Heart left ventricle (tissue), 13 donors: ENCODE measurements around the gene GREM2.

Source experiments
- POLR2A ChIP-seq, 2 donors: fragments of 450-650 bp; IDR thresholded peaks; one replicate each; pipeline ENCODE4 v1.6.1; 2017; ENCODE audit warnings: antibody characterized with exemption in 2 of 2, mild to moderate bottlenecking in 2 of 2, moderate library complexity in 2 of 2
- TF ChIP-seq, protein P1 (sequence below), 12 donors: fragments of 200-600 bp; sonication (generic) in 4 of 12; IDR thresholded peaks; one replicate each; pipeline versions ENCODE4 v1.5.0 to v1.8.0; 2018 to 2022; ENCODE audit warnings: antibody characterized with exemption in 12 of 12, mild to moderate bottlenecking in 5 of 12
- donor health status: ischemic (EF 13 %, LVEDD 7.1; RV severe dilation, severe dysfunction).
- donor health status: DM: no; HTN: yes; CAD: no.
- donor health status: DM: no; HTN: no; CAD: no.
- donor health status: ischemic (EF 25% LVEDD 6.9; RV normal size, moderate dysfunction).
- donor health status: ischemic (EF 25% LVEDD 5.7; RV mildly dilated, moderate dysfunction).
- donor health status: ischemic (EF 35%, LVEDD 5.7; RV mildly dilated, moderate dysfunction).
- donor health status: nonischemic (EF 11% LVEDD 7.7; RV severe dilation, severe dysfunction).
- donor health status: DM: yes; HTN: yes; CAD: no.
- donor health status: PGD.
- donor health status: ischemic (EF 29% LVEDD 5.4; RV normal size, mild dysfunction).
- donor health status: nonischemic (EF 23%, LVEDD 6.1; RV moderate dilation, normal function).

DNA sequence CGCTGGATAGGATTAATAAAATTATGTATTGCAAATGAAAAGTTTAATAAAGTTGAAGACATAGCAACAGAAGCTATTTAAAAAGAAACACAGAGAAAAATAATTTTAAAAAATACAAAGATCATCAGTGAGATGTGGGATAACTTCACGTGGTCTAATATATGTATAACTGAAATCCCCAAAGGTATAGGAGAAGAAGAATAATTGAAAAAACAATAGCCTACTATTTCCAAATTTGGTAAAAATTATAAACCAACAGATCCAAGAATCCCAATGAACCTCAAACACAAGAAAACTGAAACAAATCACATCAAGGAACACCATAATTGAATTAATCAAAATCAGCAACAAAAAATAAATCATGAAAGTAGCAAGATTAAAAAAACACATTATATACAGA lies 44.9 kb downstream of the GREM2 start:
- TF ChIP-seq, protein P1, sequence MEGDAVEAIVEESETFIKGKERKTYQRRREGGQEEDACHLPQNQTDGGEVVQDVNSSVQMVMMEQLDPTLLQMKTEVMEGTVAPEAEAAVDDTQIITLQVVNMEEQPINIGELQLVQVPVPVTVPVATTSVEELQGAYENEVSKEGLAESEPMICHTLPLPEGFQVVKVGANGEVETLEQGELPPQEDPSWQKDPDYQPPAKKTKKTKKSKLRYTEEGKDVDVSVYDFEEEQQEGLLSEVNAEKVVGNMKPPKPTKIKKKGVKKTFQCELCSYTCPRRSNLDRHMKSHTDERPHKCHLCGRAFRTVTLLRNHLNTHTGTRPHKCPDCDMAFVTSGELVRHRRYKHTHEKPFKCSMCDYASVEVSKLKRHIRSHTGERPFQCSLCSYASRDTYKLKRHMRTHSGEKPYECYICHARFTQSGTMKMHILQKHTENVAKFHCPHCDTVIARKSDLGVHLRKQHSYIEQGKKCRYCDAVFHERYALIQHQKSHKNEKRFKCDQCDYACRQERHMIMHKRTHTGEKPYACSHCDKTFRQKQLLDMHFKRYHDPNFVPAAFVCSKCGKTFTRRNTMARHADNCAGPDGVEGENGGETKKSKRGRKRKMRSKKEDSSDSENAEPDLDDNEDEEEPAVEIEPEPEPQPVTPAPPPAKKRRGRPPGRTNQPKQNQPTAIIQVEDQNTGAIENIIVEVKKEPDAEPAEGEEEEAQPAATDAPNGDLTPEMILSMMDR (IDR thresholded peaks at IDR 0.05) = no peak
- TF ChIP-seq POLR2A (IDR thresholded peaks at IDR 0.05) = no peak
